DMS153 (cell line): Measurements from ENCODE around the gene KDM2A.
A peak's percentile ranks its signal among the peaks of the same experiment; 100 is the strongest.
"Not testable (repeated sequence)": the region's sequence is repeated elsewhere in the genome, so short reads cannot be mapped to it uniquely, and the experiment has no call there.

Source experiments
- DNase-seq: peaks from one replicate; lab custom pipeline; 2025; lab: John Stamatoyannopoulos, UW

The KDM2A gene

DNA sequence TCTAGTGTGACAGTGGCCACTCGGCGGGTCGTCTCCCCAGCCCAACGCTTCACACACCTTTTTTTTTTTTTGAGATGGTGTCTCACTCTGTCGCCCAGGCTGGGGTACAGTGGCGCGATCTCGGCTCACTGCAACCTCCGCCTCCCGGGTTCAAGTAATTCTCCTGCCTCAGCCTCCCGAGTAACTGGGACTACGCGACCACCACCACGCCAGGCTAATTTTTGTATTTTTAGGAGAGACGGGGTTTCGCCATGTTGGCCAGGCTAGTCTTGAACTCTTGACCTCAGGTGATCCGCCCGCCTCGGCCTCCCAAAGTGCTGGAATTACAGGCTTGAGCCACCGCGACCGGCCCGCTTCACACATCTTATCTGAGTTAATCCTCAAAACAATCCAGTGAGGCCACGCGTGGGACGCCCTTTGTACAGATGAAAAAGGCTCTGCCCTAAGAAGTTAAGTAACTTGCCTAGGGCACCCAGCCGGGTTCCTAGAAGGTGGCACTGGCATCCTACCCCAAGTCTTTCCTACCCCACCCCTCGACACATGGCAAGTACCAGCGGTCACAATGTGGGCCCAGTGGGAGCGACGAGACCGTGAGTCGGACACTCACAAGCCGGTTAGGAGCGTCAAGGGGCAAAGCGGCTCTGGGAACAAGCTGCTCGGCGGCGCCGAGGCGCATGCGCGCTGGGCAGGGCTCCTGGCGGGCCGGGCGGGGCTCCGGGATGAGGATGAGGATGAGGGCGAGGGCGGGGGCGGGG is 142.0 kb downstream of the KDM2A start:
- DNase-seq = not testable (repeated sequence)

DNA sequence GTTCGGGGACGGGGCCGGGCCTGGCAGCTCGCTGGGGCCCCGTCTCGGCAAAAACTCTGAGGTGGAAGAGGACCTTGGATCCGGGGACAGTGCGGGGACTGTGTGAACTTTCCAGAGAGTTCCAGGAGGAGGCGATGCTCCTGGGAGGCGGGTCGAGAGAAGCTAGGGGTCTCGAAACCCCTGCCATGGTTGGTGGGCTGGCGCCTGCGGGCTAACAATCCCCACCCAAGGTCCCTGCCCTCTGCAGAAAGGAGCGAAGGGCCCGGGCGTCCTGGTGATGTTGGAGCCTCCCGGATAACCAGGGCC is 142.5 kb downstream of the KDM2A start:
- DNase-seq = no peak

DNA sequence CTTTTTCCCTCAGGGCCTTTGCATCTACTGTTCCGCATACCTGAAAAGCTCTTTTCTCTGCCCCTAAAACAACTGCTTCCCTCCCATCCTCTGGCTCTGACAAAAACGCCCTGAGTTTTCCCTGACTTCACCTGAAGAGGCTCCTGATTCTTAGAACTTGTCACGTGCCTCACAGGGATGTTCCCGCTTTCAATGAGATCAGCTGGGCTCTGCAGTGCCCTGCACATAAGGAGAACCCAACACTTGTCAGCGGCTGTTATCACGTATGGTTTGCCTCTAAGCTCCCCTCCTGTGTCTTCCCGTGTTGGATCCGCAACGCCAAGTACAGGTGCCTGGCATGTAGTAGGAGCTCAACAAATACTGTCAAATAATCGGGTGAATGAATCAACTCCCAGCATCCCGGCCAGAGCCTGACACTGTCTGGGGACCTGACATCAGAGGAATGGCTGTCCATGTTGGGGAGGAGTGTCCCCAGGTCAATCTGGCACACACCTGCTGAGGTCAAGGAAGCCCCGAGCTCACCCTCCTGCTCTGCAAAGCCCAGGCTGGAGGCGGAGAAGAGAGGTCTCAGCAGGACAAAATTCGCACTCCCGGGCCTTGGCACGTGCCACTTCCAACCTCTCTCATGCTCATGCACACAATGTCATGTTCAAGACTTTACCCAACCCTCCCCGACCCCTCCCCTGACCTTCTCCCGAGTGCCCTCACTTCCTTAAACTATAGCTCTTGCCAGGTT is 143.1 kb downstream of the KDM2A start:
- DNase-seq = no peak

DNA sequence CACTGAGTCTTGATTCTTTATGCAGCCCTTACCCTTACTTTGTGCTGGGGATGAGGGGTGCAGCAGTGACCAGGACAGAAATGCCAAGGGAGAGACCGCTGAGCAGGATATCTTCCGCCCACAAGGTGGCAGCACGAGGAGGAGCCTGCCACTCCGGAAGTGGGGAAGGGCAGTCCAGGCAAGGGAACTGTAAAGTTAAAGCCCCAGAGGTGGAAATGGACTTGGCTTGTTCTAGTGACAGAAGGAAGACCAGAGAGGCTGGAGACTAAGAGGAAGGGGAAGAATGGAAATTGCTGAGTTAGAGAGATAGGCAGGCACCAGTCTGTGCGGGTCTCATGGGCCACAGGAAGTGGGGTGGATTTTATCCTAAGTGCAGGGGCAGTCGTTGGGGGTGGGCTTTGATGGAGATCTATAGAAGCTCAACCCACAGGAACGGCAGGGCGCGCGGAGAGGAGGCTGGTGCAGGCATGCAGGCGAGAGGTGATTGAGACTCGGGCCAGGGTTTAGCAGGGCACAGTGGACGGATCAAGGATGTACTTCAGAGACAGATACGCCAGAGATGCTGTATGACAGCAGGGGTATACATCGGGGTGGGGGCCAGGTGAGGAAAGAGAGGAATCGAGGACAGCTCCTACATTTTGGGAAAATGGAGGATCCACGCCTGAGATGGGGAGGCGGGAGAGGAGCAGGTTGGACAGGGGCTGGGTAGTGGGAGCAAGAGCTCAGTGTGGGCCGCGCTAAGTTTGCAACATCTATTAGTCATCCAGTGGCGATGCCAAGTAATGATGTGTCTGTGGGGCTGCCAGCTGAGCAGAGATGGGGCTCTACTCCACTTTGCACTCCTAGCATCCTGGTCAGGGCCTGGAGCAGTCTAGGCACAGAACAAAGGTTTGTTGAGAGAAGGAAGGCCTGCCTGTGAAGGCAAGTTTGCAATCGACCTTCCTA is 143.9 kb downstream of the KDM2A start:
- peak; percentile 65 for DNase-seq

- DNase-seq = no peak
Measured at GRCh38 chr11:67264260-67264659, 145.2 kb downstream of the KDM2A start.

DNA sequence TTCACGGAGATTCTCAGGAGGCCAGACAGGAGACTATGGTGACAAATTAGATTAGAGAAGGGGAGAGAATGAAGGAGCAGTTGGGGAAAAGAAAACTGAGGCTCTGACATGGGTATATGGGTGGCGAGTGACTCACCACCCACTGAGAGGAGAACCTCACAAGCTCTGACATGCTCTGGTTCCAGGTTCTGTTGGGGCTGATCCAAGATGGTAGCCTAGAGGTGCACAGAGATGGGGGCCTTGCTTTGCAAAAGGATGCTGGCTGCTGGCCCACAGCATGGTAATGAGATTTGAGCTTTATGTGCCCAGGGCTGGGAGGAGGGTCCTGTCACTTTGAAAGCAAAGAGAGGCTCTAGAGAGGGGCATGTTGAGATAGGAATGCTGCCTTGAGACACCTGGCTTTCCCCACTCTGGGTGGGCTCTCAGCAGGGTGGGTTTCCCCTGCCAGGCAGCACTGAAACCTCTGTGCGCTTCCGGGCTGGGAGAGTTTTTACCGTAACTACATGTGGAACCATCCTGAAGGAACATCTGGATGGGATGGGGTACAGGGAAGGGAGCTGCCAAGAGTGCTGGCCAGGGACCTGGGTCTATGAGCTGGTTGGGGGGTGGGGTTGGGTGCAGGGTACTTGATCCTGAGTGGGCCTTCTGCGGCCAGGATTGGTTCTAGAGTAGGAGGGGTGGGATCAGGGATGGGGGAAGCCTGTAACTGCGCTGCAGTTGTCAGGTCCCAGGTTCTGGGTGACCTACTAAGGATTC is 146.0 kb downstream of the KDM2A start:
- no peak for DNase-seq

DNA sequence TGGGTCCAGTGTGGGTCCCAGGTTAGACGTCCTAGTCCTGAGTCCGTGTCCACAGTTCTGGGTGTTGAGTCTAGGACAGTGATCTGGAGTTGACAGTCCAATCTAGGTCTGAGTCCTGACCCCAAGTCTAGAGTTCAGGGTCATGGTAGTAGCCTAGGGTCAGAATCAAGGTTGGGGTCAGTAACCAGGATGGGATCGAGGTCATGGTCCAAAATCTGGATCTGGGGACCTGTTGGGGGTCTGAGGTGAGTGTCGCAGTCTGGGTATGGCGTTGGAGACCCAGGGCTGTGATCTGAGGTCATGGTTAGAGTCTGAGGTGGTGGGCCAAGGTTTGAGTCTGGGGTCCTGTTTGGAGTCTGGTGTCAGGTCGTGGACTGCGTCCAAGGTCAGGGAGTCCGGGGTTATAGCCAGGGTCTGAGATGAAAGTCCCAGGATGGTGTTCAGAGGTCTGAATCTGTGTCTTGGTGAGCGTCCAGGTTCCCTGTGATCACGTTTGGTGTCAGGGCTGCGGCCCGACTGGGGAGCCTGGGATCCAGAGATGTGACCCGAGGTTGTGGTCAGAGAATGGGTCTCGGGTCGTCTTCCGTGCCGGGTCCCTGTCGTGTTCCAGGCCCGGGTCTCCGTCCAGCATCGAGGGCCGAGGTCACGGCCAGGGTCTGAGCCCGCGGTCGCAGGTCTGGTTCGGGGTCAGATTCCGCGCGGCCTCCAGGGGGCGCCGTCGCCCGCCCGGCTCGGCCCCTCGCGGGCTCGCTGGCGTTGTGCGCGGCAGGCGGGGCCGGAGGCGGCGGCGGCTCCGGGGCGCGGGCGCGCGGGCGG is 146.8 kb downstream of the KDM2A start:
- DNase-seq = no peak

DNA sequence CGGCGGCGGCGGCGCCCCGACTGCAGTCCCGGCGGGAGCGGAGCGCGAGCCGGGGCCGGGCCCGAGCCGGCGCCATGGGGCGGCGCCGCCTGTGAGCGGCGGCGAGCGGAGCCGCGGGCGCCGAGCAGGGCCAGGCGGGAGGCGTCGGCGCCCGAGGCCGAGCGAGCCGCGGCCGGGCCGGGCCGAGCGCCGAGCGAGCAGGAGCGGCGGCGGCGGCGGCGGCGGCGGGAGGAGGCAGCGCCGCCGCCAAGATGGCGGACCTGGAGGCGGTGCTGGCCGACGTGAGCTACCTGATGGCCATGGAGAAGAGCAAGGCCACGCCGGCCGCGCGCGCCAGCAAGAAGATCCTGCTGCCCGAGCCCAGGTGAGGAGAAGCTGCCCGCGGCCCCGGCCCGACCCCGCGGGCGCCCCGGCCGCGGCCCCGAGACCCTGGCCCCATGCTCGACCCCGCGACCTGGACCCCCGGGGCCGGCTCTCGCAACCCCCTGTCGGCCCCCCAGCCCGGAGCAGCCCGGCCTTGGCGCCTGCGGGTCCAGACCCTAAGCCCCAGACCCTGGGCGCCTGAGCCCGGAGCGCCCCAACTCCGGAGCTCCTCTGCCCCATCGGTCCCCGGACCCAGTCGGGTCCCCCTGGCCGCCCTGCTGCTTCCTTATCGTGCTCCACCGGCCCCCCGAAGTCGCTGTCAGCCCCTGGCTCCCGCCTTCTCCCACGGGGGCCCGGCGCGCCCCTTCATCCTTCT is 147.6 kb downstream of the KDM2A start, which contains the start of gene GRK2:
Gene GRK2, plus strand, starts transcription at position 25 of the 739 bp plus-strand sequence. Its CDS starts 227 bp downstream, at position 252.
- no peak for DNase-seq

DNA sequence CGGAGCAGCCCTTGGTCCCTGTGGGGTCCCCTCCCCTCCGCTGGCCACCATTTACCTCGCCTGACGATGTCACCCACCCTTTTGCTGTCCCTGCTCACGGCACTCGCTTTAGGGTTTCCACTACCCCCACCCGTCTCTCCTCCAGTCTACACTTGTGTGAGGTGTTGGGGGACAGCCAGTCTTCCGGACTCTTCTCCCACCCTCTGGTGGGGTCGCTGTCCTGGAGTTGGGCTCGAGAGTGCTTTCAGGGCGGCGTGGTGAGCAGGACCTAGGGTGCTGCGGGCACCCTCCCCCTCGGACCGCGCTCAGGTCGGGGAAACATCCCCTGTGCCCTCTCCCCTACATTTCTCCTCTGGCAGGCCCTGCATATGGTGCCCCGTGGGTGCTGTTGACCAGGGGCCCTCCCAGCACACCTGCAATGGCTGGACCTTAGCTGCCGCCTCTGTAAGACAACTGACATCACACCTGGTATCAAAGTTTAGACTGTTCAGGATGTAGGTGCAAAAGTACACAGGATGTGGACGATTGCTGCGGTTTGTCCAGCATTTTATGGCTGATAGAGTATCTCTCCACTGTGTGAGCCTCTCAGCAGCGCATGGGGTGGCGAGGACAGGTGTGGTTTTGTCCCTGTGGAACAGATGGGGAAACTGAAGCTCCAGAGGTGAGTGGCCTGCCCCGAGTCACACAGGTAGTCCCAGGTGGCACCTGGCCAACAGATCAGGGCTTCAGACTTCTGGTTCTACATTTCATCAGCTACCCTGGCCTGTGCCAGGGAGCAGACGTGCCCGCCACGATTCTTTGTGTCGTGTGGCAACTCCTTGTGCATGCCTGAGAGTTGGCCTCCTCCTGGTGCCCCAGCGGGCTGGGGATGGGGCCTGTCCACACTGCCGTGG is 148.4 kb downstream of the KDM2A start:
- DNase-seq = peak; percentile 51

- no peak for DNase-seq
Measured at GRCh38 chr11:67268081-67268961, 149.3 kb downstream of the KDM2A start.

DNA sequence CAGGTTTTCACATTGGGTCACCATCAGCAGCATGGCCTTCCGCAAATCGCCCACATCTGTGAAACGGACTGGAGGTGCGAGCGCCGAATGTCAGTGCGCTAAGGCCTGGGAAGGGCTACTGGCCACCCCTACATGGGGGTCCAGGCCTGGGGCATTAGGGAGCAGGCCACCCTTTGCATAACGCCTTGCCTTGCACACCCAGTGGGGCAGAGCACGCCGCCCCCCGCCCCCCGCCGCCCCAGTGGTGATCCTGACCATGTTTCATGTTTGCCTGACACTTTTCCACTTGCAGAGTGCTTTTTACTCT is 149.9 kb downstream of the KDM2A start:
- no peak for DNase-seq

DNA sequence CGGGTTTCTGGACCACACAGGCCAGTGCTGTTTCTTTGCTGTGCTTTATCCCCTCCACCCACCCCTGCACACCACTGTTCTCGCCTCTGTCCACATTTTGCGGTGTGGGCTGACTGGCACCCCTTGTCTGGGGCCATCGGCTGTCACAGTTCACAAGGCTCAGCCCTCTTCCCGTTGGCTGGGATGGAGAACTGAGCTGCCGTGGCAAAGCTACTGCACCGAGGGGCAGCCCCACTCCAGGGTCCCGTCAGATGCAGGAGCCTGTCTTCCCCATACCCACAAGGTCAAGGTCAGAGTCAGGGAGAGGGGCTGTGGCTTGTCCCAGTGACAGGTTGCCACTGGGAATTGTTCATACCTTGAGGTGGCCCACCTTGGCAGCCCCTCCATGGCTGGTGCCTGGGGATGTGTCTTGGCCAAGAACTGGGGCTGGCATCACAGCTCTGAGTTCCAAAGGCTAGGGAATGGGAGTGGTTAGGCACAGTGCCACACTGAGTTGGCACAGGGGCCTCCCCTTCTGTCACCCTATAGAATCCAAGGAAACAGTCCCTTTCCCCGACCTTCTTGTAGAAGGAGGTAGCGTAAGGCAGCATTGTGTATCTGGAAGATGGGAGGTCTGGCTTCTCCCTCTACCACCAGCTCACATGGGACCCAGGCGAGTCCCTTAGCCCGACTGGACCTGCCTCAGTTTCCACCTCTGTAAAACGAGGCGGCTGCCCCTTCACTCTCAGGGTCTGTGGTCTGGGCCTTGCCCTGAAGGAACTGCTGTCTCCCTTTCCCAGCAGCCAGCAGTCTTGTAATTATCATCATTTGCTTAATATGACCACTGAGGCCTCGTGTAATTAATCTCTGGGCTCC is 150.6 kb downstream of the KDM2A start:
- no peak for DNase-seq

DNA sequence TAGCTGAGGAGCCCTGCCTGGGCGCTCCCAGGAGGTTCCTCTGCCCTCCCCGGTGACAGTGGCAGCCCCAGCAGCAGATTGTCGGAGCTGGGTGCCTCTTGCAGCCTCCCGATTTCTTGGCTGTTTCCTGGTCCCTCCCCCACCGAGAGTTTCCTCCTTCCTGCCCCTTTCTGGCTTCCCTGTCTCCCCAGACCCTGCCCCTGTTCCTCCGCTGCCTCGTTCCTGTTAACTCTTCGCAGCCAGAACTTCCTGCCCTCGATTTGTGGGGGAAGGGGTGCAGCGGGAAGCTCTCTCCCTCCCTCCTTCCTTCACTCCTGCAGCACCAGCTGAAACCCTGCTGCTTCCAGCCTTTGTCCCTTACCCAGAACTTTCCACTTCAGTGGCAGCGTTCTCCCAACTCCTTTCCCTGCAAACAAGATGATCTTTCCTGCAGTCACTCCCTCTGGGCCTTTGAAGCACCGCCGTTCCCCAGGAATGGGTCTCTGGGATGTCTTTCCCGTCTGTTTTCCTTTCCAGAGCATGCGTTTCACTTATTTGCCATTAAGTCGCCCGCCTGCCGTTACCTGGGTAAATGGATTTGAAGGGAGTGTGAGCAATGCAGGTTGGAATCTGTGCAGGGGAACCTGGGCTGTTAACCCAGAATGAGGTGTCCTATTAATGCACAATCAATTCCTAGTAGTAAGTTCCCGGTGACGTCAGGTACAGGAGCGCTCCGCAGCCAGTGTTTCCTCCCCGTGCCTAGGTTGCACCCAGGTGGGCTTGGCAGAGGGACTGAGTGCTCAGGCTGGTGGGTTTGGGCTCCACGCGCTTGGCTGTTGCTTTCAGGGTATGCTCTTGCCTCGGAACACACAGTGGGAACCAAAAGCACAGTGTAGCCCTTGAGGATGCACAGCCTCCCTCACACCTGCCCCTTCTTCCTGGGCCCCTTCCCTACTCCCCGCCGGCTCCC is 151.5 kb downstream of the KDM2A start:
- no peak for DNase-seq

DNA sequence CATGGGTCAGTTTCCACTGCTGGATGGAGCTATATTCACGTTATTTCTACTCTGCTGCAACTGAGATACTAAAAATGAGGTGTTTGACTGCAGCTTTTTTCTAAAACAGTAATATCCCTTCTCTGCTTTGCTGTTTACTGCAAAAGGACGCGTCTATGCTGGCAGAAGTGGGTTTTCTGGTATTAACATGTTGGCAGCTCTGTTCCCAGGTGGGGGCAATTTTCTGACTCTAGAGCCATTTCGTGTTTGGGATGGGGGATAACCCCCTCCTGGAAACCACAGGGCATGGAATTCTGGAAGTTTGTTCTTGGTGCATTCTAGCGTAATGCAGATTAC is 152.1 kb downstream of the KDM2A start:
- DNase-seq = no peak

GRCh38 chr11:67271541-67272284 is 152.7 kb downstream of the KDM2A start:
- DNase-seq = peak; percentile 91
